Measurements from ENCODE around the gene ARHGEF12.

DNA sequence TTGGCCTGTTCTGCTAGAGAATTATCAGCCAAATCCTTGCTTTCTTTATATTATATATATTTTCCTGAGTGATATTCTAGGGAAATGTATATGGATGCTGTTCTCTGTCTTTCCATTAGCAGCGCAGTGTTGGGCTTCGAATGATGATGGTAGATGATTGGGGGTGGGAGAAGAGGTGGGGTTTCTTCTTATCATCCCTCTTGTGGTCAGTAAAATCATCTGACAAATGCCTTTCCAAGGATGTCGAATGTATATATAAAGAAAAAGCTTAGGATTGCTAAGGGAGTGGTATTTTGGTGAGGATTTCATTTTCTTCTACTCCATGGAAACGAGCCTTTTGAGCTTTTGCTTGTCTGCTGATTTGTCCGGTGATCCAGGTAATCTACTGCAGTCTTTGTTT, 48.9 kb downstream of the ARHGEF12 start:
- TF ChIP-seq EZH2 (IDR thresholded peaks at IDR 0.05): no peak
- TF ChIP-seq POLR2AphosphoS5 (IDR thresholded peaks at IDR 0.05; ENCODE audit: borderline replicate concordance, low read depth, low read length): no peak

All from SK-N-MC (cell line).